ENCODE results near the gene TFEB. TPM values are rescaled to one million over a fixed set of nuclear protein-coding genes. Genes with fewer than 3 reads are reported as not detected.

Gene TFEB
- total RNA-seq, 1 donor from 2014 or later = 40.3 TPM

GRCh38 chr6:41692730-41693129 is 42.7 kb downstream of the TFEB start:
- H3K36me3 ChIP-seq = peaks cover 16% of the 10 kb centered on the region
- no peak for TF ChIP-seq CTCF (IDR thresholded peaks at IDR 0.05)
- no peaks in the 10 kb centered on the region for H3K27me3 ChIP-seq
- H3K4me3 ChIP-seq = no peak overlapping the region
- DNase-seq = no peak
- intact Hi-C loops (cut with DNase I) = no loop called here
- no peaks in the 10 kb centered on the region for H3K9me3 ChIP-seq
- H3K4me1 ChIP-seq = peaks cover 5% of the 10 kb centered on the region
- no peak for ATAC-seq
- no peak overlapping the region for H3K27ac ChIP-seq

- intact Hi-C loops (cut with DNase I) = no loop called here
- H3K27me3 ChIP-seq = no peaks in the 10 kb centered on the region
- TF ChIP-seq CTCF (IDR thresholded peaks at IDR 0.05) = no peak
- DNase-seq (no peak), ATAC-seq (no peak)
- peaks cover 22% of the 10 kb centered on the region for H3K36me3 ChIP-seq
- peaks cover 5% of the 10 kb centered on the region for H3K4me1 ChIP-seq
- no peak overlapping the region for H3K27ac ChIP-seq
- H3K9me3 ChIP-seq = no peaks in the 10 kb centered on the region
- H3K4me3 ChIP-seq = no peak overlapping the region
Measured at GRCh38 chr6:41692080-41692675, 43.2 kb downstream of the TFEB start.

- Histone ChIP-seq H3K27ac (no peak overlapping the region), H3K27me3 (no peaks in the 10 kb centered on the region), H3K36me3 (peaks cover 28% of the 10 kb centered on the region), H3K4me1 (peaks cover 5% of the 10 kb centered on the region), H3K4me3 (no peak overlapping the region), H3K9me3 (no peaks in the 10 kb centered on the region)
- no peak for DNase-seq
- intact Hi-C loops (cut with DNase I) = no loop called here
- no peak for TF ChIP-seq CTCF (IDR thresholded peaks at IDR 0.05)
- ATAC-seq = no peak
Measured at GRCh38 chr6:41691426-41692079, 43.9 kb downstream of the TFEB start.

- Histone ChIP-seq H3K36me3 (peaks cover 33% of the 10 kb centered on the region), H3K4me1 (peaks cover 5% of the 10 kb centered on the region), H3K9me3 (no peaks in the 10 kb centered on the region), H3K27ac (no peak overlapping the region), H3K27me3 (no peaks in the 10 kb centered on the region), H3K4me3 (no peak overlapping the region)
- no peak for TF ChIP-seq CTCF (IDR thresholded peaks at IDR 0.05)
- DNase-seq (no peak), ATAC-seq (no peak)
- intact Hi-C loops (cut with DNase I) = no loop called here
Measured at GRCh38 chr6:41690541-41691330, 44.7 kb downstream of the TFEB start.

GRCh38 chr6:41689171-41690008 is 46.0 kb downstream of the TFEB start:
- Histone ChIP-seq H3K9me3 (no peaks in the 10 kb centered on the region), H3K4me1 (peaks cover 5% of the 10 kb centered on the region), H3K4me3 (no peak overlapping the region), H3K27me3 (no peaks in the 10 kb centered on the region), H3K27ac (no peak overlapping the region), H3K36me3 (peaks cover 47% of the 10 kb centered on the region)
- no peak for TF ChIP-seq CTCF (IDR thresholded peaks at IDR 0.05)
- peak; percentile 19 for DNase-seq
- ATAC-seq = no peak
- intact Hi-C loops (cut with DNase I) = loop anchor here (10.0 kb wide), 1 partner anchor 225 kb away; no protein-coding TSS in a partner anchor
